ENCODE measurements around the gene KCNMA1.

GRCh38 chr10:77371848-77372799 is 265.5 kb downstream of the KCNMA1 start:
- TF ChIP-seq MAX (IDR thresholded peaks at IDR 0.05) (no peak), TAF1 (IDR thresholded peaks at IDR 0.05; ENCODE audit: low read depth) (no peak), CREB1 (IDR thresholded peaks at IDR 0.05; ENCODE audit: low read depth) (no peak), EP300 (IDR thresholded peaks at IDR 0.05; ENCODE audit: borderline replicate concordance) (no peak), TEAD4 (IDR thresholded peaks at IDR 0.05) (no peak), FOXM1 (IDR thresholded peaks at IDR 0.05; ENCODE audit: borderline replicate concordance, low read depth) (no peak), TCF12 (IDR thresholded peaks at IDR 0.05; ENCODE audit: low read depth) (no peak), YY1 (IDR thresholded peaks at IDR 0.05; ENCODE audit: low read depth) (no peak), NFIC (IDR thresholded peaks at IDR 0.05) (no peak)

Data from Ishikawa (cell line).